Prostate gland (tissue), 2 donors: ENCODE data around the gene NEDD4L. TPM values are rescaled to one million over a fixed set of nuclear protein-coding genes. Genes with fewer than 3 reads are reported as not detected.

Experiments
- DNase-seq: peaks from one replicate; pipeline ENCODE4 v3.0.0-alpha.2; 2019; ENCODE audit warnings: low spot score
- H3K27ac ChIP-seq, 2 donors: fragments of 200-600 bp; sonication (generic); 2 replicates each; pipeline ENCODE4 v1.5.1; 2017 to 2019
- H3K27me3 ChIP-seq: fragments of 200-600 bp; sonication (generic); replicated peaks from 2 replicates; pipeline ENCODE4 v1.5.1; 2019; ENCODE audit not compliant: insufficient read depth
- H3K36me3 ChIP-seq, 2 donors: fragments of 200-600 bp; sonication (generic); 1 replicate in 1 of 2; 2 replicates in 1 of 2; pipeline versions ENCODE4 v1.5.1 to v1.8.1; 2017 to 2019
- H3K4me1 ChIP-seq: fragments of 200-600 bp; sonication (generic); replicated peaks from 2 replicates; pipeline ENCODE4 v1.5.1; 2019
- H3K4me3 ChIP-seq, 2 donors: fragments of 200-600 bp; sonication (generic); 2 replicates each; pipeline ENCODE4 v1.5.1; 2017 to 2019
- H3K9me3 ChIP-seq: fragments of 200-600 bp; sonication (generic); 2 replicates; pipeline ENCODE4 v1.5.1; 2017
- CTCF ChIP-seq, 4 experiments: fragments of 200-600 bp in 2 of 4; fragments of 450-650 bp in 2 of 4; sonication (generic) in 2 of 4; IDR thresholded peaks; 1 replicate in 3 of 4; 2 replicates in 1 of 4; pipeline ENCODE4 v1.5.1; 2016 to 2019; ENCODE audit warnings: antibody characterized with exemption in 4 of 4, mild to moderate bottlenecking in 2 of 4, moderate library complexity in 2 of 4
- POLR2A ChIP-seq: fragments of 450-650 bp; IDR thresholded peaks from one replicate; pipeline ENCODE4 v1.6.1; 2016; ENCODE audit warnings: antibody characterized with exemption, mild to moderate bottlenecking
- POLR2AphosphoS5 ChIP-seq: sonication (generic); formaldehyde crosslinking; IDR thresholded peaks from one replicate; pipeline ENCODE4 v1.6.1; 2017; ENCODE audit warnings: antibody characterized with exemption
- WGBS: methylation state at CpG from one replicate; pipeline ENCODE4 v1.1.5; 2018; 5-methylcytosine and 5-hydroxymethylcytosine counted together
- intact Hi-C: fragments of 100-400 bp; cut with DNase I; formaldehyde crosslinking; loops from one replicate; pipeline ENCODE4 v1.14.2; 2022
- total RNA-seq, 2 donors: library from RNA; depleted of rRNA; stranded (reverse); fragments of >200 nt; gene quantifications; one replicate each; pipeline ENCODE4 v1.1.0, GENCODE V29; 2016

The NEDD4L gene
- total RNA-seq, 2 donors from 2014 or later, result 280 to 420 TPM

- peaks cover 7% of the 10 kb centered on the region for H3K4me1 ChIP-seq
- WGBS, result 70% methylated on average over 4 of the region's 4 CpGs
- no peaks in the 10 kb centered on the region for H3K9me3 ChIP-seq
- no peak overlapping the region for H3K27ac ChIP-seq
- no peak for DNase-seq
- no peaks in the 10 kb centered on the region for H3K36me3 ChIP-seq
- intact Hi-C loops, result no loop called here
- TF ChIP-seq POLR2AphosphoS5, result no peak
- no peak for TF ChIP-seq POLR2A
- no peak for TF ChIP-seq CTCF (IDR thresholded peaks at IDR 0.05)
- H3K4me3 ChIP-seq, result no peak overlapping the region
- no peaks in the 10 kb centered on the region for H3K27me3 ChIP-seq
Observed at GRCh38 chr18:58419587-58420199, 375.7 kb downstream of the NEDD4L start.

GRCh38 chr18:58426611-58427010, 382.6 kb downstream of the NEDD4L start:
- TF ChIP-seq CTCF (IDR thresholded peaks at IDR 0.05), result no peak
- no peak for TF ChIP-seq POLR2A
- TF ChIP-seq POLR2AphosphoS5, result no peak
- no peak overlapping the region for H3K27ac ChIP-seq
- intact Hi-C loops, result no loop called here
- H3K9me3 ChIP-seq, result no peaks in the 10 kb centered on the region
- H3K36me3 ChIP-seq, result no peaks in the 10 kb centered on the region
- no peaks in the 10 kb centered on the region for H3K27me3 ChIP-seq
- H3K4me1 ChIP-seq, result no peaks in the 10 kb centered on the region
- 96% methylated on average over 4 of the region's 4 CpGs for WGBS
- H3K4me3 ChIP-seq, result no peak overlapping the region
- DNase-seq, result no peak

GRCh38 chr18:58427321-58427720, 383.3 kb downstream of the NEDD4L start:
- TF ChIP-seq CTCF (IDR thresholded peaks at IDR 0.05) (no peak), POLR2AphosphoS5 (no peak), POLR2A (no peak)
- Histone ChIP-seq H3K27ac (no peak overlapping the region), H3K4me3 (no peak overlapping the region), H3K4me1 (no peaks in the 10 kb centered on the region), H3K9me3 (no peaks in the 10 kb centered on the region), H3K36me3 (no peaks in the 10 kb centered on the region), H3K27me3 (no peaks in the 10 kb centered on the region)
- intact Hi-C loops, result no loop called here
- WGBS, result 71% methylated on average over 5 of the region's 5 CpGs
- no peak for DNase-seq

GRCh38 chr18:58429442-58429841, 385.4 kb downstream of the NEDD4L start:
- H3K4me1 ChIP-seq, result no peaks in the 10 kb centered on the region
- TF ChIP-seq POLR2AphosphoS5 (no peak), POLR2A (no peak), CTCF (IDR thresholded peaks at IDR 0.05) (no peak)
- no peak overlapping the region for H3K27ac ChIP-seq
- H3K36me3 ChIP-seq, result no peaks in the 10 kb centered on the region
- intact Hi-C loops, result no loop called here
- DNase-seq, result no peak
- 41% methylated on average over 6 of the region's 6 CpGs for WGBS
- H3K27me3 ChIP-seq, result no peaks in the 10 kb centered on the region
- no peaks in the 10 kb centered on the region for H3K9me3 ChIP-seq
- H3K4me3 ChIP-seq, result no peak overlapping the region

GRCh38 chr18:58431215-58431614, 387.2 kb downstream of the NEDD4L start:
- Histone ChIP-seq H3K27me3 (no peaks in the 10 kb centered on the region), H3K4me1 (no peaks in the 10 kb centered on the region), H3K27ac (no peak overlapping the region), H3K9me3 (no peaks in the 10 kb centered on the region), H3K36me3 (no peaks in the 10 kb centered on the region), H3K4me3 (no peak overlapping the region)
- TF ChIP-seq CTCF (IDR thresholded peaks at IDR 0.05) (no peak), POLR2A (no peak), POLR2AphosphoS5 (no peak)
- no peak for DNase-seq
- 76% methylated on average over 5 of the region's 5 CpGs for WGBS
- intact Hi-C loops, result no loop called here
